ENCODE measurements around the gene TSPAN3.

The TSPAN3 gene

DNA sequence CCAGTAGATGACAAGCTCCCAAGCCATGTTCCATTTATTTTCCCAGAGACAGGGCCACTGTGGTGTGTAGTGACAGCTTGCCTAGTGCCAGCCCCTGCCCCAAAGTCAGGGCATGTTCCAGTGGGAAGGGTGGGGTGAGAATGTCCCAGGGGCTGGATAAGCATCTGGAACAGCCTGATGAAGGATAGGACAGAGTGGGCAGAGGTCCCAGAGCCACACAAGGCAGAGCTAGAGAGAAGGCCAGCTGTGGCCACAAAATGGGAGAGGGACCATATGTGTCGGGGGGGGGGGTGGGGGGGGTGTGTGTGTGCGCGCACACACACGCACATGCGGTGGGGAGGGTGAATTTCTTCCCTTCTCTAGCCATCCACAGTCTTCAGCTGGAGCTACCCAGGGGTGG lies 27.0 kb upstream of the TSPAN3 start:
- Histone ChIP-seq H3K4me1 (ENCODE audit: control insufficient read depth, insufficient read depth, low read length) (no peaks in the 10 kb centered on the region), H3K4me3 (ENCODE audit: low read length) (no peak overlapping the region), H3K27ac (ENCODE audit: low read depth, low read length) (no peak overlapping the region), H3K27me3 (ENCODE audit: control insufficient read depth, insufficient read depth, low read length) (no peaks in the 10 kb centered on the region), H3K9ac (ENCODE audit: low read length) (no peak overlapping the region), H3K36me3 (ENCODE audit: control insufficient read depth, insufficient read depth, low read length) (no peaks in the 10 kb centered on the region)

DNA sequence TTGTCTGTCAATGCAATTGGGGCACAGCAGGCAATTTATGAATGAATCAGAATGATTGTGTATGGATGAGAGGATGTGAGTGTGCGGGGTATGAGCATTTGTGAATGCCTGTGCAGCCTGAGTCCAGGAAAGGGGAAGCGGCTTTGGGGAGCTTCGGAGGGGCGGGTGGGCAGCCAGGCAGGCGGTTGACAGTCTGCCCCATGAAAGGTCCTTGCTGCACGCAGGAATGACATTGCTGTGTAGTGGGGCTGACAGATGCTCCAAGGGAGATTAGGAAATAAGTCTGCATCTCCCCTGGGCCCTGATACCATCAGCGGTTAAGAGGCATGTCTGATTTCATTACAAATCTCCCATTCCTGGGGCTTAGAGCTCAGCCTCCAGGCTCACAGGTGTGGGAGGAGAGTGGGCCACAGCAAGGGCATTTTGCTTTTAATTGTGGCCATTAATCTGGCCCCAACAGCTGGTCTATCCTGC lies 26.4 kb upstream of the TSPAN3 start:
- no peak overlapping the region for H3K9ac ChIP-seq (ENCODE audit: low read length)
- no peaks in the 10 kb centered on the region for H3K27me3 ChIP-seq (ENCODE audit: control insufficient read depth, insufficient read depth, low read length)
- H3K4me1 ChIP-seq (ENCODE audit: control insufficient read depth, insufficient read depth, low read length): no peaks in the 10 kb centered on the region
- no peak overlapping the region for H3K4me3 ChIP-seq (ENCODE audit: low read length)
- H3K27ac ChIP-seq (ENCODE audit: low read depth, low read length): no peak overlapping the region
- no peaks in the 10 kb centered on the region for H3K36me3 ChIP-seq (ENCODE audit: control insufficient read depth, insufficient read depth, low read length)

DNA sequence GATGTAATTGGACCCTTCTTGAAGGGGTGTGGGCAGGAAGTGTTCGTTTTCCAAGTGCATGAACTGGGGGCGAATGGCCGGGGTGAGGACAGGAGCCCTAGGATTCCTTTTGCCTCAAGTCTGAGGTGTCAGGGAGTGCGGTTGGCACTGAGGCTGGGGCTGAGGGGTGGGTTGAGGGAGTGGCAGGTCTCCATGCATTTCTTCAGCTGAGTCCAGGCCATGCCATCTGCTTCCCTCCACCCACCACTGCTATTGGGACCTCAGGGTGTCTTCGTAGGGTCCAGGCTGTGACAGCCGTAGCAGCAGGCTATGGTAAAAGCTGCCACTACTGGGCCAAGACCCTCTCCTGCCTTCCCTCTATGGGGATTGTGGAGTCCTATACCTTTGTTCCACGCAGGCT lies 25.6 kb upstream of the TSPAN3 start:
- Histone ChIP-seq H3K27me3 (ENCODE audit: control insufficient read depth, insufficient read depth, low read length) (no peaks in the 10 kb centered on the region), H3K4me3 (ENCODE audit: low read length) (no peak overlapping the region), H3K9ac (ENCODE audit: low read length) (no peak overlapping the region), H3K4me1 (ENCODE audit: control insufficient read depth, insufficient read depth, low read length) (no peaks in the 10 kb centered on the region), H3K27ac (ENCODE audit: low read depth, low read length) (no peak overlapping the region), H3K36me3 (ENCODE audit: control insufficient read depth, insufficient read depth, low read length) (no peaks in the 10 kb centered on the region)

DNA sequence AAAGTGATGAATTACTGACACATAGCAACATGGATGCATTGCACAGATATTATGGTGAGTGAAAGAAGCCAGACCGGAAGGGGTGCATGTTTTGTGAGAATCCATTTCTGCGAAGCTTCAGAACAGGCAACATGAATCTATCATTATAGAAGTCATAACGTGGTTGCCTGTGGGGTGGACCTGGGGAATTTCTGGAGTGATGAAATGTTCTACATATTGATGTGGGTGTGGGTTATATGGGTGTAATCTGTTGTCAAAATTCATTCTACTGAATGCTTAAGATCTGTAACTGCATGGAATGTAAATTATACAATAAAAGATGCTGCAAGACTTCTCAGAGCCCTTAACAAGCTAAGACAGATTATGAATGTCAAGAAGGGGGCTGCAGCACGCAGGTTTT lies 25.2 kb upstream of the TSPAN3 start:
- Histone ChIP-seq H3K36me3 (ENCODE audit: control insufficient read depth, insufficient read depth, low read length) (no peaks in the 10 kb centered on the region), H3K27ac (ENCODE audit: low read depth, low read length) (no peak overlapping the region), H3K9ac (ENCODE audit: low read length) (no peak overlapping the region), H3K4me3 (ENCODE audit: low read length) (no peak overlapping the region), H3K27me3 (ENCODE audit: control insufficient read depth, insufficient read depth, low read length) (no peaks in the 10 kb centered on the region), H3K4me1 (ENCODE audit: control insufficient read depth, insufficient read depth, low read length) (no peaks in the 10 kb centered on the region)

DNA sequence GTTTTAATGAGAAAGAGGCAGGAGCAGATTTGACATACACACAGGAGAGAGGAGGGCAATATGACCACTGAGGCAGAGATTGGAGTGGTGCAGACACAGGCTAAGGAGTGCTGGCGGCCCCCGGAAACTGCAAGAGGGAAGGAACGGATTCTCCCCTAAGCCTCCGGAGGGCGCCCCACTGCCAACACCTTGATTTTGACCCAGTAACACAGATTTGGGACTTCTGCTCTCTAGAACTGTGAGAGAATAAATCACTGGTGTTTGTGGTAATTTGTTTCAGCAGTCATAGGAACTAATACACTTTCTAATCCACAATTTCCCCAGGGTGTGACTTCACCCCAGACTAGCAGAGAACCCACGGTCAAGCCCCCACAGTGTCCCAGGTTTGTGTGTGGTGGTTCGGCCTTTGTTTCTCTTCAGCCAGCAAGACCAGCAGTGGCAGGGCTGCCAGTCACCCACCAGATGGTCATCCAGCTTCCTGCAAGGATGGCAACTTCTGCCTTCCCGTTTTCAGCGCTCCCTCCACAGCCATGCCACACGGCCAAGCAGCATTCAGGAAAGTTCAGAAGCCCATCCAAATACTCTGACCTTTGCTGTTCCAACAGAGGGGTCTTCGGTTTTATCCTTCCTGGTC lies 23.6 kb upstream of the TSPAN3 start:
- Histone ChIP-seq H3K9ac (ENCODE audit: low read length) (no peak overlapping the region), H3K27ac (ENCODE audit: low read depth, low read length) (no peak overlapping the region), H3K27me3 (ENCODE audit: control insufficient read depth, insufficient read depth, low read length) (no peaks in the 10 kb centered on the region), H3K4me1 (ENCODE audit: control insufficient read depth, insufficient read depth, low read length) (no peaks in the 10 kb centered on the region), H3K36me3 (ENCODE audit: control insufficient read depth, insufficient read depth, low read length) (no peaks in the 10 kb centered on the region), H3K4me3 (ENCODE audit: low read length) (no peak overlapping the region)

DNA sequence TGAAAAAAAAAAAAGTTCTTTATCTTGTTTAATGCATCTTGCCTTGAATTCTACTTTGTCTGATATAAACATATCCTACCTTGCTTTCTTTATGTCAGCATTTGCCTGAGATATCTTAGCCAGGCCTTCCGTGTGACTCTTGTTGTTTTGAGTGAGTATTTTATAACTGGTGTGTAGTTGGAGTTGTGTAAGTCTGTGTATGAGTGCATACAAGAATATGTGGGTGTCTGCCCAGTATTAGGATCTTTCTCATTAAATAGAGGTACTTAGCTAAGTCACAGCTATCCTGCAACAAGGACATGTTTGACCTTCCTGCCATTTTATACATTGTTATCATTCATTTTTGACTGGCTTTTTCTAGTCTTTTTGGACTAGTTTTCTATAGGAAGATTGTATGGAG lies 22.5 kb upstream of the TSPAN3 start:
- no peaks in the 10 kb centered on the region for H3K36me3 ChIP-seq (ENCODE audit: control insufficient read depth, insufficient read depth, low read length)
- no peak overlapping the region for H3K9ac ChIP-seq (ENCODE audit: low read length)
- H3K27me3 ChIP-seq (ENCODE audit: control insufficient read depth, insufficient read depth, low read length): no peaks in the 10 kb centered on the region
- H3K4me3 ChIP-seq (ENCODE audit: low read length): no peak overlapping the region
- no peaks in the 10 kb centered on the region for H3K4me1 ChIP-seq (ENCODE audit: control insufficient read depth, insufficient read depth, low read length)
- no peak overlapping the region for H3K27ac ChIP-seq (ENCODE audit: low read depth, low read length)

DNA sequence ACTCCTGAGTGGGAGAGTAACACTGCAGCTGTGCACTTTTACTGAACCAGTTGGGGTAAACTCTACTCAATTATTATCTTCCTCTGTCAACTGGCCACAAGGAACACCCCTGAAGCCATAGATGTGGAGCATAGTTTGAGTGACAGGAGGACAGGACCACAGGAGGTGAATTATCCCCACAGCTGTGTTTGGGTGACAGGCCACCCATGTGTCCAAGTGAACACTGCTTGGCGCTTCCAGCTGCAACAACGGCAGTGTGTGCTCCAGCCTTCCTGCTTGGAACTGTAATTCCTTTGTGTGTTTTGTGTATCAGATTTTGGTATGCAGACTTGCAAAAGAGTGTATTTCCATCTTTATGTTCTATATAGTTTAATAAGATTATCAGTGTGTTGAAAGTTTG lies 20.2 kb upstream of the TSPAN3 start:
- no peak overlapping the region for H3K4me3 ChIP-seq (ENCODE audit: low read length)
- H3K27ac ChIP-seq (ENCODE audit: low read depth, low read length): no peak overlapping the region
- H3K9ac ChIP-seq (ENCODE audit: low read length): no peak overlapping the region
- H3K4me1 ChIP-seq (ENCODE audit: control insufficient read depth, insufficient read depth, low read length): no peaks in the 10 kb centered on the region
- H3K36me3 ChIP-seq (ENCODE audit: control insufficient read depth, insufficient read depth, low read length): no peaks in the 10 kb centered on the region
- H3K27me3 ChIP-seq (ENCODE audit: control insufficient read depth, insufficient read depth, low read length): no peaks in the 10 kb centered on the region

DNA sequence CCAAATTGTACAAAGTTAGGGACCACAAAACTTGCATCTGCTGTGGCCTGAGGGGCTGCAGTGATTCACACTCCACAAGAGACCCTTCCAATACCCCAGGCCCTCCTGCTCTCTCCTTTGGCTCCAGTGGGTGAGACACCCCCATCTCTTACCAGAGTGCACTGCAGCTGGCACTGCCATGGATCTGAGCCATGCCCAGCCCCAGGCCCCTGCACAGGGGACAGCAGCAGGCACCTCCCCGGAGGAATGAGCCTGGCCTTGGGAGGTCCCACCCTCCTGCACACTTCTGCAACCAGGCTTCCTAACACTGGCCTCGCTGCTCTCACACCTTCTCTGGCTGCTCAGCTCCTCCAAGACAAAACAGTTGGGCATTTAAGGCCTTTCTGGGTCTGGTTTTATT lies 16.3 kb upstream of the TSPAN3 start:
- Histone ChIP-seq H3K4me3 (ENCODE audit: low read length) (no peak overlapping the region), H3K27ac (ENCODE audit: low read depth, low read length) (no peak overlapping the region), H3K27me3 (ENCODE audit: control insufficient read depth, insufficient read depth, low read length) (no peaks in the 10 kb centered on the region), H3K9ac (ENCODE audit: low read length) (no peak overlapping the region), H3K36me3 (ENCODE audit: control insufficient read depth, insufficient read depth, low read length) (no peaks in the 10 kb centered on the region), H3K4me1 (ENCODE audit: control insufficient read depth, insufficient read depth, low read length) (no peaks in the 10 kb centered on the region)

DNA sequence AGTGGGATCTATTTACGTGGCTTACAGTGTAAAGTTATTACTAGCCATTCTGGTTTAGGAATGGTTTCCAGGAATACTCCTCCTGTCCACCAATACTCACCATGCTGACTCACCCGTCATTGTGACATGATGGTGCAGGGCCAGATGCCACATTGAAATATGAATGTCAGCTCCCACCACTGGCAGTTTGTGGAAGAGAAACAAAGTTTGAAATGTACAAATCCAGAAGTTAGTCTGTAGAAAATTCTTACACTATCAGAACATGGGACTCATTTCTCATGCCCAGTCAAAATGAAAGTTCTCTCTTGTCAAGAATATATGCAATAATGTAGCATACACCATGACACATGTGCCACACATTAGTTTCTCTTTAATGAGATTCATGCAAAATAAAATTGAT lies 14.4 kb upstream of the TSPAN3 start:
- H3K27me3 ChIP-seq (ENCODE audit: control insufficient read depth, insufficient read depth, low read length): no peaks in the 10 kb centered on the region
- no peak overlapping the region for H3K27ac ChIP-seq (ENCODE audit: low read depth, low read length)
- H3K4me3 ChIP-seq (ENCODE audit: low read length): no peak overlapping the region
- H3K9ac ChIP-seq (ENCODE audit: low read length): no peak overlapping the region
- H3K4me1 ChIP-seq (ENCODE audit: control insufficient read depth, insufficient read depth, low read length): no peaks in the 10 kb centered on the region
- H3K36me3 ChIP-seq (ENCODE audit: control insufficient read depth, insufficient read depth, low read length): no peaks in the 10 kb centered on the region

DNA sequence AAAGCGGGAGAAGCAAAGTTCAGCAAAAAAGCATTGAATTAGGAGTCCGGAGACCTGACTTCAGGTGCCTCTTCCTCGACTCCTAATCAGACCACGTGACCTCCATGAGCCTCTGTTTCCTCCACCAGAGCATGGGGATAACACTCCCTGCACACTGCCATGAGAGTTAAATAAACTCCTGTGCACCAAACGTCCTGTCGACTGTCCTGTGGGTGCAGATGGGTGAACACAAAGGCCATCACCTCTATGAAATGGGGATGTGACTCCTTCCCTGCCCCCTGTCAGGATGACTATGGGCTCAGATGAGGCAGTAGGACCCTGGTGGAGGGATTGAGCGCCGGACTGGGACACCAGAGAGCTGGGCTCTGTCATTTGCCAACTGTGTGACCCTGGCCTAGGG lies 13.5 kb upstream of the TSPAN3 start:
- H3K9ac ChIP-seq (ENCODE audit: low read length): no peak overlapping the region
- no peak overlapping the region for H3K4me3 ChIP-seq (ENCODE audit: low read length)
- H3K36me3 ChIP-seq (ENCODE audit: control insufficient read depth, insufficient read depth, low read length): no peaks in the 10 kb centered on the region
- no peak overlapping the region for H3K27ac ChIP-seq (ENCODE audit: low read depth, low read length)
- H3K27me3 ChIP-seq (ENCODE audit: control insufficient read depth, insufficient read depth, low read length): no peaks in the 10 kb centered on the region
- H3K4me1 ChIP-seq (ENCODE audit: control insufficient read depth, insufficient read depth, low read length): no peaks in the 10 kb centered on the region

DNA sequence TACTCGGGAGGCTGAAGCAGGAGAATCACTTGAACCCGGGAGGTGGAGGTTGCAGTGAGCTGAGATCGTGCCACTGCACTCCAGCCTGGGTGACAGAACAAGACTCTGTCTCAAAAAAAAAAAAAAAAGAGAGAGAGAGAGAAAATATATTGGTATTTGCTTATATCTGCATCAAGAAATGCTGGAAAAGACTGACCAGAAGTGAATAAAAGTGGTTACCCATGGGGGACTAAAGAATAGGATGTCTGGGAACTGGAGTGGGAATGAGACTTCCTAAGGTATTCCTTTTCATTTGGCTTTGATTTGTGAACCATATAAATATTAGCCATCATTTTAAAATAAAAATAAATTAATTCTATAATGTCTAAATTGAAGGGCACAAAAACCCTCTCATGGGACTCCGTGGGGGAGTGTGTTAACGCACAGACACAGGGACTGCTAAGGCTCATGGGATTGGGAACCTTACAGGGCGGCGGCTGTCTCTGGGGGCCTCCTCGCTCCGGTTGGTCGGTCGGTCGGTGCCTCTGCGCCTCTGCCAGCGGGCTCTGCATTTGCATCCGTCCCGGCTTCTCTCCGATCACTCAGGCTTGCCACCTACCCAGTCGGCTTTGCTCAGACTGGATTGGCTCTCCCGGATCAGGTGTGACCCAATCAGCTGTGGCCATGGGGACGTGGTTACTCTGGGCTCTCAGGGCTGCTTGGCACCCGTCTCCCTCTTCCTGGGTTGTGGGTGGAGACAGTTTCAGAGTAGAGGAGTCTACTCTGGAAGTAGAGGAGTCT lies 12.7 kb upstream of the TSPAN3 start:
- H3K9ac ChIP-seq (ENCODE audit: low read length): no peak overlapping the region
- no peaks in the 10 kb centered on the region for H3K36me3 ChIP-seq (ENCODE audit: control insufficient read depth, insufficient read depth, low read length)
- H3K27ac ChIP-seq (ENCODE audit: low read depth, low read length): no peak overlapping the region
- H3K4me1 ChIP-seq (ENCODE audit: control insufficient read depth, insufficient read depth, low read length): no peaks in the 10 kb centered on the region
- peak overlapping the region; percentile 48 for H3K4me3 ChIP-seq (ENCODE audit: low read length)
- H3K27me3 ChIP-seq (ENCODE audit: control insufficient read depth, insufficient read depth, low read length): no peaks in the 10 kb centered on the region

DNA sequence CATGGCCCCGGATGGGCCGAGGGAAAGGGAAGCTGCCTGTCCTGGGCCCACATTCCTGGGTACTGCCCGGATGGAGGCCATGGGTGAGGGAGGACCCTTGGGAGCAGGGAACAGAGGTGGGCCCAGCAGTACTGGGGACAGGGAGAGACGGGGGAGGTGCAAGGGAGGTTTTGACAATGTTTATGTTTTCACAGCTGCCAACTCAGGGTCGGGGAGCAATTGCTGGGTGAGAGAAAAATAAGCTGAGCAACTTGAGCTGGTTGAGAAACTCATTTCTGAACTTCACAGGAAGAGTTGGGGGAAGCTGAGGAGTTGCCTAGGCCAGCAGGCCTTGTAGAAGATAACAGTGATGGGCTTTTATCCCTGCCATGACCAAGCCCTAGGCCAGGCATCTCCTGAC lies 11.1 kb upstream of the TSPAN3 start:
- Histone ChIP-seq H3K36me3 (ENCODE audit: control insufficient read depth, insufficient read depth, low read length) (no peaks in the 10 kb centered on the region), H3K4me3 (ENCODE audit: low read length) (no peak overlapping the region), H3K4me1 (ENCODE audit: control insufficient read depth, insufficient read depth, low read length) (no peaks in the 10 kb centered on the region), H3K27me3 (ENCODE audit: control insufficient read depth, insufficient read depth, low read length) (no peaks in the 10 kb centered on the region), H3K27ac (ENCODE audit: low read depth, low read length) (no peak overlapping the region), H3K9ac (ENCODE audit: low read length) (no peak overlapping the region)

DNA sequence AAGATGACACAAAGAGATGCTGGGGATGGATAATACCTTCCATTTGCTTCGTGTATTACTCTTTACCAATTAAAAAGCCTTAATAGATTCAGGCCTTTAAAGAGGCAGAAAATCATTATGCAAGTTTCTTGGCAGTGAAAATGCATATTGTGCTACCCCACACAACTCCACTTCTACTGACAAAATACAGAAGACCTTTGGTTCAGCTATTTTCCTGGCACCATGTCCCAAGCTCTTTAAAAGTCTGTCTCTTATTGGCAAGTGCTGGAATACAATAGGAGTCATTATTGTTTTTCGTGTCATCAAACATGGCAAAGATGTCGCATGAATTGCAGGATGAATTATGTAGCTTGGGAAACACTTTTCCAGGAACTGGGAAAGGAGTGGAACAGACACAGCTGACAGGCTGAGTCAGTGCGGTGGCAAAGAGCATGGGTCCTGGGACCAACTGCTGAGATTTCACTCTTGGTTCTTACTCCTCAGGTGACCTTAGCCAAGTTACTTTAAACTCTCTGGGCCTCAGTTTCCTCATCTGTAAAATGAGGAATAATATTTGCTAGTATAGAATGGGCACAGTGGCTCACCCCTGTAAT lies 5.5 kb upstream of the TSPAN3 start:
- no peaks in the 10 kb centered on the region for H3K27me3 ChIP-seq (ENCODE audit: control insufficient read depth, insufficient read depth, low read length)
- H3K36me3 ChIP-seq (ENCODE audit: control insufficient read depth, insufficient read depth, low read length): no peaks in the 10 kb centered on the region
- no peak overlapping the region for H3K9ac ChIP-seq (ENCODE audit: low read length)
- H3K27ac ChIP-seq (ENCODE audit: low read depth, low read length): no peak overlapping the region
- no peaks in the 10 kb centered on the region for H3K4me1 ChIP-seq (ENCODE audit: control insufficient read depth, insufficient read depth, low read length)
- H3K4me3 ChIP-seq (ENCODE audit: low read length): no peak overlapping the region
